IMR-90 (cell line): ENCODE results near the gene SLC35F1. TPM values are rescaled to one million over a fixed set of nuclear protein-coding genes. Genes with fewer than 3 reads are reported as not detected.

Experiments
- ATAC-seq: fragments of 200-7000 bp; cut with Tn5 transposase; 2 replicates; pipeline ENCODE4 v1.9.1; 2020; ENCODE audit warnings: low read depth, mild to moderate bottlenecking, moderate library complexity
- BruUV-seq: library from RNA; stranded (reverse); fragments of 400-500 nt; replicated peaks from 2 replicates; lab custom pipeline; 2021; lab: Mats Ljungman, UMichigan
- CTCF ChIA-PET: fragments of 300-600 bp; formaldehyde crosslinking; extraction: SDS; loops from one replicate; lab custom pipeline; 2021; ENCODE audit warnings: antibody characterized with exemption; lab: Yijun Ruan, JAX
- POLR2A ChIA-PET: fragments of 300-600 bp; sonication (Branson Sonifier 250); formaldehyde crosslinking; loops from one replicate; lab custom pipeline; 2022; ENCODE audit warnings: antibody characterized with exemption; ENCODE audit not compliant: unreplicated experiment; lab: Charles Lee
- DNase-seq: peaks from one replicate; pipeline ENCODE4 v3.0.0; 2013
- H2AFZ ChIP-seq: replicated peaks from 2 replicates; pipeline ENCODE3; 2013; ENCODE audit warnings: low read length, mild to moderate bottlenecking; ENCODE audit not compliant: poor library complexity
- H2AK5ac ChIP-seq: 2 replicates; pipeline ENCODE4 v1.6.1; 2013; ENCODE audit warnings: low read depth, low read length, inconsistent platforms
- H2AK9ac ChIP-seq: replicated peaks from 2 replicates; pipeline ENCODE3; 2013; ENCODE audit warnings: mild to moderate bottlenecking, low read depth, low read length, moderate library complexity; ENCODE audit not compliant: poor library complexity
- H2BK120ac ChIP-seq: 2 replicates; pipeline ENCODE4 v1.6.1; 2013; ENCODE audit warnings: low read depth, low read length, inconsistent platforms
- H2BK15ac ChIP-seq: 3 replicates; pipeline ENCODE4 v1.6.1; 2013; ENCODE audit warnings: low read depth, low read length, inconsistent platforms
- H2BK20ac ChIP-seq: 2 replicates; pipeline ENCODE4 v1.6.1; 2013; ENCODE audit warnings: low read depth, mild to moderate bottlenecking, inconsistent platforms, low read length, moderate library complexity
- H2BK5ac ChIP-seq: 2 replicates; pipeline ENCODE4 v1.6.1; 2013; ENCODE audit warnings: mild to moderate bottlenecking, low read depth, low read length, inconsistent platforms; ENCODE audit not compliant: poor library complexity, severe bottlenecking
- H3K14ac ChIP-seq: replicated peaks from 2 replicates; pipeline ENCODE4 v1.6.1; 2013; ENCODE audit warnings: low read depth, low read length, inconsistent platforms
- H3K18ac ChIP-seq: 2 replicates; pipeline ENCODE4 v1.6.1; 2013; ENCODE audit warnings: low read depth, low read length, control low read depth
- H3K23ac ChIP-seq: 2 replicates; pipeline ENCODE4 v1.6.1; 2013; ENCODE audit warnings: low read depth, low read length, inconsistent platforms
- H3K27ac ChIP-seq: 2 replicates; pipeline ENCODE4 v1.5.1; 2013; ENCODE audit warnings: mild to moderate bottlenecking, control low read depth, low read length; ENCODE audit not compliant: insufficient read depth
- H3K27me3 ChIP-seq: 2 replicates; pipeline ENCODE4 v1.6.1; 2013; ENCODE audit warnings: low read length; ENCODE audit not compliant: control insufficient read depth, insufficient read depth
- H3K36me3 ChIP-seq: 2 replicates; pipeline ENCODE4 v1.6.1; 2013; ENCODE audit warnings: low read length, mixed read lengths; ENCODE audit not compliant: control insufficient read depth, insufficient read depth
- H3K4ac ChIP-seq: 2 replicates; pipeline ENCODE4 v1.6.1; 2013; ENCODE audit warnings: low read depth, low read length, inconsistent platforms
- H3K4me1 ChIP-seq: 2 replicates; pipeline ENCODE4 v1.6.1; 2013; ENCODE audit warnings: low read length, mixed read lengths; ENCODE audit not compliant: control insufficient read depth, insufficient read depth
- H3K4me2 ChIP-seq: 2 replicates; pipeline ENCODE4 v1.6.1; 2013; ENCODE audit warnings: low read depth, mild to moderate bottlenecking, control low read depth, low read length, moderate library complexity
- H3K4me3 ChIP-seq: 2 replicates; pipeline ENCODE4 v1.5.1; 2013; ENCODE audit warnings: low read depth, mild to moderate bottlenecking, control low read depth, low read length, moderate library complexity; ENCODE audit not compliant: insufficient read depth
- H3K56ac ChIP-seq: 2 replicates; pipeline ENCODE4 v1.6.1; 2013; ENCODE audit warnings: low read length, inconsistent platforms; ENCODE audit not compliant: insufficient read depth; ENCODE audit errors: extremely low read depth
- H3K79me1 ChIP-seq, 2 experiments: 2 replicates each; pipeline ENCODE4 v1.6.1; 2013; ENCODE audit warnings: low read length in 2 of 2, inconsistent platforms in 1 of 2, low read depth in 1 of 2
- H3K9ac ChIP-seq: 2 replicates; pipeline ENCODE4 v1.6.1; 2013; ENCODE audit warnings: low read depth, low read length, control low read depth
- H3K9me1 ChIP-seq: 2 replicates; pipeline ENCODE4 v1.6.1; 2013; ENCODE audit warnings: low read length, inconsistent platforms; ENCODE audit not compliant: insufficient read depth
- H3K9me3 ChIP-seq: 2 replicates; pipeline ENCODE4 v1.6.1; 2013; ENCODE audit warnings: low read length; ENCODE audit not compliant: control insufficient read depth, insufficient read depth
- H4K20me1 ChIP-seq: 2 replicates; pipeline ENCODE4 v1.6.1; 2013; ENCODE audit warnings: low read length, inconsistent platforms; ENCODE audit not compliant: insufficient read depth
- H4K5ac ChIP-seq: 2 replicates; pipeline ENCODE4 v1.6.1; 2013; ENCODE audit warnings: mild to moderate bottlenecking, low read depth, low read length, control low read depth
- H4K8ac ChIP-seq, 2 experiments: 2 replicates each; pipeline ENCODE4 v1.6.1; 2013; ENCODE audit warnings: low read depth in 2 of 2, low read length in 2 of 2, control low read depth in 1 of 2, inconsistent platforms in 1 of 2
- H4K91ac ChIP-seq: 2 replicates; pipeline ENCODE4 v1.6.1; 2013; ENCODE audit warnings: low read depth, low read length, inconsistent platforms; ENCODE audit not compliant: insufficient read depth
- BHLHE40 ChIP-seq: fragments of 150-350 bp; IDR thresholded peaks from 2 replicates; pipeline ENCODE4 v1.6.1; 2016; ENCODE audit warnings: mild to moderate bottlenecking, low read depth, low read length
- CEBPB ChIP-seq: IDR thresholded peaks from 2 replicates; pipeline ENCODE4 v1.6.1; 2012; ENCODE audit warnings: low read depth, low read length, improper control_type of control experiment
- CHD1 ChIP-seq: IDR thresholded peaks from 2 replicates; pipeline ENCODE4 v1.6.1; 2012; ENCODE audit warnings: low read depth, low read length, improper control_type of control experiment
- CTCF ChIP-seq: conservative IDR thresholded peaks from 2 replicates; pipeline ENCODE4 v1.5.1; 2012; ENCODE audit warnings: mild to moderate bottlenecking, low read depth, low read length, improper control_type of control experiment
- ELK1 ChIP-seq: fragments of 150-350 bp; IDR thresholded peaks from 2 replicates; pipeline ENCODE4 v1.6.1; 2016; ENCODE audit warnings: low read depth, mild to moderate bottlenecking, low read length, moderate library complexity, borderline replicate concordance
- FOS ChIP-seq: fragments of 150-350 bp; IDR thresholded peaks from 2 replicates; pipeline ENCODE4 v1.6.1; 2016; ENCODE audit warnings: low read depth, low read length
- MAZ ChIP-seq: IDR thresholded peaks from 2 replicates; pipeline ENCODE4 v1.6.1; 2012; ENCODE audit warnings: low read depth, mild to moderate bottlenecking, low read length, improper control_type of control experiment, moderate library complexity, borderline replicate concordance
- MXI1 ChIP-seq: IDR thresholded peaks from 2 replicates; pipeline ENCODE4 v1.6.1; 2012; ENCODE audit warnings: low read depth, mild to moderate bottlenecking, low read length, moderate library complexity, borderline replicate concordance
- NFE2L2 ChIP-seq: fragments of 150-350 bp; IDR thresholded peaks from 2 replicates; pipeline ENCODE4 v1.6.1; 2016; ENCODE audit warnings: low read depth, mild to moderate bottlenecking, low read length
- POLR2A ChIP-seq: IDR thresholded peaks from 2 replicates; pipeline ENCODE4 v1.6.1; 2012; ENCODE audit warnings: mild to moderate bottlenecking, low read depth, low read length
- RAD21 ChIP-seq: IDR thresholded peaks from 2 replicates; pipeline ENCODE4 v1.6.1; 2012; ENCODE audit warnings: low read length, improper control_type of control experiment
- RCOR1 ChIP-seq: IDR thresholded peaks from 2 replicates; pipeline ENCODE4 v1.6.1; 2012; ENCODE audit warnings: mild to moderate bottlenecking, low read length, improper control_type of control experiment; ENCODE audit not compliant: insufficient replicate concordance
- RFX5 ChIP-seq: IDR thresholded peaks from 2 replicates; pipeline ENCODE4 v1.8.0; 2012; ENCODE audit warnings: low read depth, mild to moderate bottlenecking, low read length, moderate library complexity
- SMC3 ChIP-seq: fragments of 150-350 bp; IDR thresholded peaks from 2 replicates; pipeline ENCODE4 v1.6.1; 2016; ENCODE audit warnings: low read depth, mild to moderate bottlenecking, antibody characterized with exemption, low read length, moderate library complexity
- USF2 ChIP-seq: fragments of 150-350 bp; IDR thresholded peaks from 2 replicates; pipeline ENCODE4 v1.6.1; 2017; ENCODE audit warnings: mild to moderate bottlenecking, antibody characterized with exemption, low read length, low read depth
- dilution Hi-C: fragments of 300-500 bp; cut with HindIII; formaldehyde crosslinking; loops from one replicate; pipeline ENCODE4 v1.14.3; 2018; ENCODE audit warnings: low sequenced_read_pairs; ENCODE audit not compliant: unreplicated experiment
- in situ Hi-C: fragments of 300-500 bp; cut with MboI; formaldehyde crosslinking; loops from 3 replicates; pipeline ENCODE4 v1.14.3; 2019; ENCODE audit warnings: low sequenced_read_pairs, inconsistent platforms, mixed read lengths
- intact Hi-C: fragments of 100-400 bp; cut with micrococcal nuclease; formaldehyde crosslinking; loops from 2 replicates; pipeline ENCODE4 v1.10.0; 2022
- polyA plus RNA-seq, 3 experiments: library from polyadenylated mRNA; depleted of rRNA; stranded (reverse); fragments of >200 nt; gene quantifications; 2 replicates each; pipeline ENCODE4 v1.2.3, GENCODE V29; 2012; ENCODE audit warnings: low replicate concordance in 1 of 3
- total RNA-seq: library from RNA; depleted of rRNA; stranded (reverse); fragments of >200 nt; gene quantifications from 2 replicates; pipeline ENCODE4 v1.2.3, GENCODE V29; 2012

The SLC35F1 gene
- total and polyA plus RNA-seq, 2 of the 4 experiments (the other 2 are of a cell fraction) = not detected

DNA sequence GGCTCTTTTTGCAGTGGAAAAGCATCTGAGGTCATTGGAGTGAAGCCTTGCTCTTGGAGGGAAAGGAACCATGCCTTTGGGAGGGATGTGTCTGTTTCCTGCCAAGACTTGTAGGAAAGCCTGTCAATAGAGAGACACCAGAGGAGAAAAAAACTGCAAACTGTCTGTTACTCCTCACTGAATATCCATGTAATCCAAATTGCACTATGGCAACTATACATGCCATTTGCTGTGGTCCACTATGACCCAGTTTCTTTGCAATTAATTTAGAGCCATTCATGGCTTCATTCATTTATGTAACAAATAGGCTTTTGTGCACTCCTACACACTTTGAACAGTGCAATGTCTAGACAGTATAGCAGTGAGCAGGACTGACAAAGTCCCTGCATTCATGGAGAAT lies 296.5 kb downstream of the SLC35F1 start:
- Histone ChIP-seq H3K9me1 (no peaks in the 10 kb centered on the region), H3K4me1 (no peaks in the 10 kb centered on the region), H2BK20ac (no peak overlapping the region), H2BK120ac (no peak overlapping the region), H2AK9ac (no peak overlapping the region), H3K14ac (no peak overlapping the region), H2BK5ac (no peak overlapping the region), H3K36me3 (no peaks in the 10 kb centered on the region), H3K9me3 (no peaks in the 10 kb centered on the region), H3K27ac (no peak overlapping the region), H4K5ac (no peak overlapping the region), H3K18ac (no peak overlapping the region), H4K91ac (no peak overlapping the region), H3K27me3 (no peaks in the 10 kb centered on the region), H3K4ac (no peak overlapping the region), H3K79me1 (no peaks in the 10 kb centered on the region), H4K20me1 (no peaks in the 10 kb centered on the region), H3K4me3 (no peak overlapping the region), H2AFZ (no peak overlapping the region), H2AK5ac (no peak overlapping the region), H2BK15ac (no peak overlapping the region), H3K9ac (no peak overlapping the region), H3K23ac (no peak overlapping the region), H3K4me2 (no peak overlapping the region), H4K8ac (no peak overlapping the region), H3K56ac (no peak overlapping the region)
- no peak for ATAC-seq
- DNase-seq = no peak
- TF ChIP-seq RCOR1 = no peak
- no peak for TF ChIP-seq CTCF
- no peak for TF ChIP-seq CHD1
- no peak for TF ChIP-seq MXI1
- TF ChIP-seq RFX5 = no peak
- TF ChIP-seq NFE2L2 = no peak
- TF ChIP-seq RAD21 = no peak
- TF ChIP-seq USF2 = no peak
- no peak for TF ChIP-seq BHLHE40
- TF ChIP-seq FOS = no peak
- no peak for TF ChIP-seq ELK1
- TF ChIP-seq CEBPB = no peak
- no peak for TF ChIP-seq SMC3
- TF ChIP-seq POLR2A = no peak
- TF ChIP-seq MAZ = no peak
- intact Hi-C loops = no loop called here
- CTCF ChIA-PET = no interaction called here
- dilution Hi-C loops = no loop called here
- no TSS peak for BruUV-seq
- POLR2A ChIA-PET = no interaction called here
- in situ Hi-C loops = no loop called here
